K562 (cell line): Measurements from ENCODE around the gene AREL1. TPM values are rescaled to one million over a fixed set of nuclear protein-coding genes. Genes with fewer than 3 reads are reported as not detected.

Source experiments
- ATAC-seq: fragments of 200-7000 bp; cut with Tn5 transposase; 3 replicates; pipeline ENCODE4 v1.9.1; 2020; ENCODE audit warnings: moderate library complexity
- BruUV-seq: library from RNA; stranded (reverse); fragments of 400-500 nt; replicated peaks from 2 replicates; lab custom pipeline; 2021; lab: Mats Ljungman, UMichigan
- CTCF ChIA-PET: fragments of 300-600 bp; formaldehyde crosslinking; extraction: SDS; loops from one replicate; lab custom pipeline; 2021; ENCODE audit warnings: low intra/inter-chr PET ratio; lab: Yijun Ruan, JAX
- POLR2A ChIA-PET: fragments of 300-600, 350-650 bp; sonication (Branson Sonifier 250); formaldehyde crosslinking; extraction: SDS; loops from one replicate; lab custom pipeline; 2021; ENCODE audit warnings: antibody characterized with exemption, inconsistent platforms; lab: Yijun Ruan, JAX
- DNase-seq, 4 experiments: peaks; one replicate each; pipeline versions ENCODE4 v3.0.0 to v3.0.0-alpha.2; 2011 to 2018; ENCODE audit warnings: low spot score in 3 of 4, mixed read lengths in 3 of 4; ENCODE audit errors: extremely low read depth in 1 of 4
- FAIRE-seq: peaks from 2 replicates; lab custom pipeline; 2011; peaks lifted over from hg19 to GRCh38; lab: Jason Lieb, UNC
- H2AFZ ChIP-seq: 2 replicates; pipeline ENCODE4 v1.6.0; 2011; ENCODE audit warnings: low read depth, low read length, control low read depth, inconsistent platforms
- H3K27ac ChIP-seq: fragments of 200-600 bp; 3 replicates; pipeline ENCODE4 v1.8.0; 2011; ENCODE audit warnings: low read depth, mild to moderate bottlenecking, control low read depth, inconsistent platforms, low read length, moderate library complexity, mixed read lengths; ENCODE audit errors: extremely low read depth
- H3K27me3 ChIP-seq, 2 experiments: fragments of 300-600 bp in 1 of 2; 2 replicates in 1 of 2; 3 replicates in 1 of 2; pipeline versions ENCODE4 v1.6.0 to v1.8.0; 2011; ENCODE audit warnings: inconsistent platforms in 2 of 2, low read length in 2 of 2, mild to moderate bottlenecking in 1 of 2, mixed read lengths in 1 of 2, moderate library complexity in 1 of 2; ENCODE audit not compliant: control insufficient read depth in 2 of 2, insufficient read depth in 2 of 2
- H3K36me3 ChIP-seq: fragments of 300-600 bp; 3 replicates; pipeline ENCODE4 v1.8.0; 2011; ENCODE audit warnings: mild to moderate bottlenecking, low read length, inconsistent platforms; ENCODE audit not compliant: control insufficient read depth, insufficient read depth
- H3K4me1 ChIP-seq, 2 experiments: fragments of 200-600 bp in 1 of 2; replicated peaks in 1 of 2; 2 replicates in 1 of 2; 3 replicates in 1 of 2; pipeline versions ENCODE4 v1.5.1 to v1.8.0; 2011; ENCODE audit warnings: inconsistent platforms in 2 of 2, low read length in 2 of 2, mild to moderate bottlenecking in 1 of 2, mixed read lengths in 1 of 2, moderate library complexity in 1 of 2; ENCODE audit not compliant: control insufficient read depth in 2 of 2, insufficient read depth in 2 of 2
- H3K4me2 ChIP-seq: 2 replicates; pipeline ENCODE4 v1.6.1; 2011; ENCODE audit warnings: low read length, control low read depth, inconsistent platforms, mixed read lengths; ENCODE audit not compliant: insufficient read depth
- H3K4me3 ChIP-seq: fragments of 200-600 bp; sonication (generic), shearing (Covaris generic); 2 replicates; pipeline ENCODE4 v1.5.1; 2016; ENCODE audit warnings: control low read depth, inconsistent platforms
- H3K79me2 ChIP-seq: fragments of 200-600 bp; 3 replicates; pipeline ENCODE4 v1.8.0; 2011; ENCODE audit warnings: low read length, inconsistent platforms; ENCODE audit not compliant: control insufficient read depth, insufficient read depth
- H3K9ac ChIP-seq, 2 experiments: 2 replicates each; pipeline versions ENCODE4 v1.6.0 to v1.6.1; 2011; ENCODE audit warnings: low read depth in 2 of 2, low read length in 2 of 2, control low read depth in 1 of 2, inconsistent platforms in 1 of 2, mild to moderate bottlenecking in 1 of 2, mixed read lengths in 1 of 2; ENCODE audit not compliant: insufficient read depth in 1 of 2
- H3K9me1 ChIP-seq: one replicate; pipeline ENCODE4 v1.6.0; 2011; ENCODE audit warnings: inconsistent platforms, mild to moderate bottlenecking, low read length, moderate library complexity; ENCODE audit not compliant: control insufficient read depth, insufficient read depth
- H3K9me3 ChIP-seq: replicated peaks from 2 replicates; pipeline ENCODE4 v1.5.1; 2011; ENCODE audit warnings: low read depth, low read length, inconsistent platforms; ENCODE audit not compliant: control insufficient read depth, insufficient read depth
- H4K20me1 ChIP-seq: replicated peaks from 2 replicates; pipeline ENCODE4 v1.6.1; 2011; ENCODE audit warnings: low read length, inconsistent platforms, mixed read lengths; ENCODE audit not compliant: control insufficient read depth, insufficient read depth
- ATF1 ChIP-seq, 2 experiments: fragments of 450-650 bp in 1 of 2; IDR thresholded peaks; 2 replicates each; pipeline ENCODE4 v1.6.1; 2016; ENCODE audit warnings: missing compliant biosample characterization in 1 of 2, missing genetic modification characterization in 1 of 2
- BRF2 ChIP-seq: IDR thresholded peaks from 3 replicates; pipeline ENCODE4 v1.6.1; 2011; ENCODE audit warnings: borderline replicate concordance, mild to moderate bottlenecking; ENCODE audit not compliant: insufficient read length, insufficient read depth
- FOXK2 ChIP-seq, 2 experiments: fragments of 450-650 bp; IDR thresholded peaks in 1 of 2; conservative IDR thresholded peaks in 1 of 2; 2 replicates each; pipeline ENCODE4 v1.6.1; 2016; ENCODE audit warnings: low read depth in 2 of 2, mild to moderate bottlenecking in 1 of 2
- MECOM ChIP-seq: fragments of 250-450 bp; sonication (Bioruptor Pico); IDR thresholded peaks from 2 replicates; pipeline ENCODE4 v1.8.0; 2022; ENCODE audit warnings: inconsistent platforms
- NR2C2 ChIP-seq, 2 experiments: fragments of 200-800 bp in 1 of 2; sonication (Bioruptor generic) in 1 of 2; sonication (generic) in 1 of 2; formaldehyde crosslinking in 1 of 2; IDR thresholded peaks; 2 replicates each; pipeline versions ENCODE4 v1.6.1 to v1.8.0; 2016 to 2022; ENCODE audit warnings: mild to moderate bottlenecking in 1 of 2, missing compliant biosample characterization in 1 of 2, missing genetic modification characterization in 1 of 2, missing genetic modification reagents in 1 of 2
- ZBTB40 ChIP-seq, 2 experiments: fragments of 450-650 bp in 1 of 2; sonication (generic) in 1 of 2; formaldehyde crosslinking in 1 of 2; IDR thresholded peaks; 2 replicates each; pipeline versions ENCODE4 v1.7.1 to v1.9.0; 2016 to 2022; ENCODE audit warnings: inconsistent platforms in 1 of 2, mild to moderate bottlenecking in 1 of 2, missing genetic modification reagents in 1 of 2
- WGBS: fragments of 100-300 bp; shearing (Covaris generic); methylation state at CpG from one replicate; pipeline ENCODE4 v1.1.6; 2016; ENCODE audit warnings: low coverage, mixed read lengths; ENCODE audit not compliant: insufficient coverage; ENCODE audit errors: missing lambda C conversion rate; 5-methylcytosine and 5-hydroxymethylcytosine counted together
- in situ Hi-C: fragments of 300-500 bp; cut with MboI; formaldehyde crosslinking; loops from 4 replicates; pipeline ENCODE4 v1.15.0; 2018; ENCODE audit warnings: inconsistent platforms, mixed read lengths
- intact Hi-C: fragments of 100-400 bp; cut with micrococcal nuclease; formaldehyde crosslinking; loops from 2 replicates; pipeline ENCODE4 v1.14.2; 2022
- polyA plus RNA-seq, 8 experiments: library from polyadenylated mRNA; depleted of rRNA in 4 of 8; stranded (reverse) in 5 of 8; unstranded in 3 of 8; fragments of >200 nt; fragmentation: Nextera tagmentation in 2 of 8; fragmentation: Illumina TruSeq in 1 of 8; extraction: Ambion mirVana in 2 of 8; extraction: Trizol in 1 of 8; gene quantifications; 2 replicates each; pipeline versions ENCODE4 v1.2.1 to v1.2.3, GENCODE V29; 2011 to 2014; ENCODE audit warnings: inconsistent platforms in 1 of 8, missing spikeins in 1 of 8
- total RNA-seq, 7 experiments: library from RNA; depleted of rRNA in 6 of 7; stranded (reverse); fragments of >200 nt in 6 of 7; fragmentation: Illumina TruSeq in 2 of 7; extraction: Trizol in 2 of 7; gene quantifications; 2 replicates each; pipeline versions ENCODE4 v1.2.1 to v1.2.3, GENCODE V29; 2011 to 2021; ENCODE audit warnings: low replicate concordance in 1 of 7
- TF ChIP-seq, protein P1 (sequence below): conservative IDR thresholded peaks from 2 replicates; pipeline ENCODE4 v1.6.1; 2011; ENCODE audit warnings: low read depth, mild to moderate bottlenecking, low read length; ENCODE audit not compliant: control insufficient read depth

AREL1 gene
- total and polyA plus RNA-seq, 9 of the 15 experiments (the other 6 are each of a cell fraction or from before 2014, with no cell fraction given): 6.0 to 24.8 (median 16.6) TPM

DNA sequence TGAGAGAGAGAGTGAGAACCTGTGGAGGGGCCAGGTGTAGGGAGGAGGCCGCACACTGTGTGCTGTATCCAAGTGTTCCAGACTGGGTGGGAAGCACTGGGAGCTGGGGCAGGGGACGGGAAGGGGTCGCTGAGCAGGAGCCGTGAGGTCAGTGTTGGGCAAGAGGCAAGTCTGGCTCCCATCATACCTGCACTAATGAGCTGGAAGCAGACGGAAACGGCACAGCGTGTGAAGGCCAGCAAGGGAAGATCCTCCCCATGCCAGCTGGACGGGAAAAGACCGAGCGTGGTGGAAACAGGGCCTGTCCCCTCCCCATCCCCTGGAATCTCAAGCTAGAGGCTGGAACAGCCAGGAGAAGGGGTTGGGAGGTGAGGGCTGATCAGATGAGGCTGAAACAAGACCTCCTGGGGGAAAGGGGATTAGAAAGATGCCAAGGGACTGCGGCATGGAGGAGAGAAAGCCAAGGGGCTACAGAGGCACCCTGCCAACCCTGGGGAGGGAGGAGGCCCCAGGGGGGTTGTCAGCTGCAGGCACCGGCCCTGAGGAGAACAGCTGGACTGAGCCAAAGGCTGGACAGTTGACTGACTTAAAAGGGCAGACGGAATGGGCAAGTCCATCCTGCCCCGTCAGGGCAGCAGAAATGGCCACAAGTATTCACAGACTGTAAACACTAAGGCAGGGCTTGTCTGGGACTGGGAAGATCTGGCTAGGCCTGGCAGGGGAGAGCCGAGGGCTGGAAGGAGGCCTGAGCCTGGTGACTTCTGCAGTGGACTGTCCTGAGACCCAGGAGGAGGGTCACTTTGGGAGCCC is 81.8 kb downstream of the AREL1 start:
- POLR2A ChIA-PET: interaction anchor here (1.6 kb wide), 1 partner anchor 12 kb away, joined by 5 read pairs; no protein-coding TSS in a partner anchor
- intact Hi-C loops: no loop called here
- TF ChIP-seq ZBTB40 (IDR thresholded peaks at IDR 0.05): no peak
- TF ChIP-seq ZBTB40 (CRISPR knock-in tag; IDR thresholded peaks at IDR 0.05): no peak
- TF ChIP-seq, protein P1, sequence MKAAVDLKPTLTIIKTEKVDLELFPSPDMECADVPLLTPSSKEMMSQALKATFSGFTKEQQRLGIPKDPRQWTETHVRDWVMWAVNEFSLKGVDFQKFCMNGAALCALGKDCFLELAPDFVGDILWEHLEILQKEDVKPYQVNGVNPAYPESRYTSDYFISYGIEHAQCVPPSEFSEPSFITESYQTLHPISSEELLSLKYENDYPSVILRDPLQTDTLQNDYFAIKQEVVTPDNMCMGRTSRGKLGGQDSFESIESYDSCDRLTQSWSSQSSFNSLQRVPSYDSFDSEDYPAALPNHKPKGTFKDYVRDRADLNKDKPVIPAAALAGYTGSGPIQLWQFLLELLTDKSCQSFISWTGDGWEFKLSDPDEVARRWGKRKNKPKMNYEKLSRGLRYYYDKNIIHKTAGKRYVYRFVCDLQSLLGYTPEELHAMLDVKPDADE: no peak
- TF ChIP-seq BRF2: no peak
- no peak for TF ChIP-seq MECOM (CRISPR knock-in tag)
- no peak for TF ChIP-seq NR2C2 (CRISPR knock-in tag; IDR thresholded peaks at IDR 0.05)
- no peak for TF ChIP-seq NR2C2 (tag; IDR thresholded peaks at IDR 0.05)
- TF ChIP-seq FOXK2 (conservative IDR thresholded peaks at IDR 0.05 in 1 of 2, IDR thresholded peaks at IDR 0.05 in 1 of 2; ENCODE audit: low read depth in 2 of 2): no peak
- no peak for TF ChIP-seq ATF1 (CRISPR knock-in tag; IDR thresholded peaks at IDR 0.05)
- TF ChIP-seq ATF1 (tag; IDR thresholded peaks at IDR 0.05): no peak

More for the DNA sequence above, 81.8 kb downstream of the AREL1 start:
- Histone ChIP-seq H3K9me3 (no peaks in the 10 kb centered on the region), H2AFZ (no peak overlapping the region), H3K27ac (no peak overlapping the region), H3K4me1 (no peaks in the 10 kb centered on the region; a peak in 1 of 5 replicates), H3K79me2 (no peaks in the 10 kb centered on the region), H3K9ac (no peak overlapping the region), H3K9me1 (no peaks in the 10 kb centered on the region), H3K4me2 (no peak overlapping the region), H3K36me3 (no peaks in the 10 kb centered on the region), H3K4me3 (no peak overlapping the region), H4K20me1 (no peaks in the 10 kb centered on the region), H3K27me3 (peaks cover 2 to 24% of the 10 kb centered on the region in 2 experiments; a peak in 2 of 5 replicates)
- in situ Hi-C loops: no loop called here
- ATAC-seq: no peak; the same call in 2 of the 3 replicates
- CTCF ChIA-PET: no interaction called here
- no peak for DNase-seq
- no TSS peak for BruUV-seq
- no peak for FAIRE-seq
- WGBS: 11% methylated on average over 12 of the region's 15 CpGs
